HEK293 (cell line): ENCODE data around the gene C11orf54.
A peak's percentile ranks its signal among the peaks of the same experiment; 100 is the strongest.

Source experiments
- CTCF ChIA-PET: fragments of 350-600 bp; formaldehyde crosslinking; extraction: SDS; loops from one replicate; lab custom pipeline; 2021; ENCODE audit warnings: antibody characterized with exemption; lab: Yijun Ruan, JAX
- POLR2A ChIA-PET: fragments of 300-600 bp; formaldehyde crosslinking; extraction: SDS; loops from one replicate; lab custom pipeline; 2020; ENCODE audit warnings: antibody characterized with exemption, inconsistent platforms; lab: Yijun Ruan, JAX
- H3K27ac ChIP-seq: fragments of 200-500 bp; sonication (Bioruptor generic); 2 replicates; pipeline ENCODE4 v1.5.1; 2014; ENCODE audit warnings: low read depth, low read length, control low read depth, inconsistent platforms; ENCODE audit errors: extremely low read depth
- H3K36me3 ChIP-seq, 2 experiments: fragments of 200-500 bp in 1 of 2; sonication (Bioruptor generic) in 1 of 2; 1 replicate in 1 of 2; 2 replicates in 1 of 2; pipeline ENCODE4 v1.5.1; 2014 to 2017; ENCODE audit warnings: inconsistent platforms in 2 of 2, low read length in 2 of 2; ENCODE audit not compliant: control insufficient read depth in 2 of 2, insufficient read depth in 1 of 2
- H3K4me1 ChIP-seq: fragments of 200-500 bp; sonication (Bioruptor generic); 2 replicates; pipeline ENCODE4 v1.5.1; 2014; ENCODE audit warnings: mild to moderate bottlenecking, low read length, inconsistent platforms; ENCODE audit not compliant: control insufficient read depth, insufficient read depth
- H3K4me3 ChIP-seq: 2 replicates; pipeline ENCODE4 v1.5.1; 2011; ENCODE audit warnings: low read depth, mild to moderate bottlenecking, control low read depth, low read length, moderate library complexity
- H3K9me3 ChIP-seq: fragments of 200-500 bp; sonication (Bioruptor generic); 2 replicates; pipeline ENCODE4 v1.5.1; 2014; ENCODE audit warnings: low read depth, low read length, inconsistent platforms; ENCODE audit not compliant: control insufficient read depth, insufficient read depth
- GLIS2 ChIP-seq: fragments of 450-650 bp; formaldehyde crosslinking; IDR thresholded peaks from 2 replicates; pipeline ENCODE4 v1.5.1; 2016; ENCODE audit warnings: missing biosample characterization, missing genetic modification characterization
- MZF1 ChIP-seq: fragments of 450-650 bp; formaldehyde crosslinking; IDR thresholded peaks from 2 replicates; pipeline ENCODE4 v1.5.1; 2017; ENCODE audit warnings: missing biosample characterization, missing genetic modification characterization, borderline replicate concordance
- TCF7L2 ChIP-seq: IDR thresholded peaks from 2 replicates; pipeline ENCODE4 v1.6.1; 2011; ENCODE audit warnings: low read depth, mild to moderate bottlenecking, inconsistent platforms, low read length, moderate library complexity, borderline replicate concordance
- ZBTB1 ChIP-seq: fragments of 450-650 bp; formaldehyde crosslinking; IDR thresholded peaks from 2 replicates; pipeline ENCODE4 v1.5.1; 2016; ENCODE audit warnings: missing biosample characterization, missing genetic modification characterization
- ZNF133 ChIP-seq: fragments of 450-650 bp; formaldehyde crosslinking; IDR thresholded peaks from 2 replicates; pipeline ENCODE4 v1.5.1; 2016; ENCODE audit warnings: missing biosample characterization, missing genetic modification characterization
- ZNF280D ChIP-seq: fragments of 450-650 bp; formaldehyde crosslinking; IDR thresholded peaks from 2 replicates; pipeline ENCODE4 v1.5.1; 2016; ENCODE audit warnings: missing biosample characterization, missing genetic modification characterization
- ZNF341 ChIP-seq: fragments of 450-650 bp; formaldehyde crosslinking; IDR thresholded peaks from 2 replicates; pipeline ENCODE4; 2016; ENCODE audit warnings: low read depth, missing biosample characterization, missing genetic modification characterization
- ZNF362 ChIP-seq: fragments of 450-650 bp; formaldehyde crosslinking; IDR thresholded peaks from 2 replicates; pipeline ENCODE4 v1.5.1; 2016; ENCODE audit warnings: missing biosample characterization, missing genetic modification characterization
- ZNF366 ChIP-seq: fragments of 450-650 bp; formaldehyde crosslinking; conservative IDR thresholded peaks from 2 replicates; pipeline ENCODE4 v1.5.1; 2016; ENCODE audit warnings: missing biosample characterization, missing genetic modification characterization
- ZNF423 ChIP-seq: fragments of 450-650 bp; formaldehyde crosslinking; IDR thresholded peaks from 2 replicates; pipeline ENCODE4 v1.5.1; 2016; ENCODE audit warnings: missing biosample characterization, missing genetic modification characterization
- ZNF426 ChIP-seq: fragments of 450-650 bp; formaldehyde crosslinking; IDR thresholded peaks from 2 replicates; pipeline ENCODE4 v1.5.1; 2017; ENCODE audit warnings: missing biosample characterization, missing genetic modification characterization, mild to moderate bottlenecking, inconsistent platforms, moderate library complexity
- ZNF561 ChIP-seq: fragments of 450-650 bp; IDR thresholded peaks from 2 replicates; pipeline ENCODE4 v1.5.1; 2018; ENCODE audit warnings: missing biosample characterization, missing genetic modification characterization, borderline replicate concordance
- ZNF600 ChIP-seq: fragments of 450-650 bp; formaldehyde crosslinking; IDR thresholded peaks from 2 replicates; pipeline ENCODE4 v1.5.1; 2016; ENCODE audit warnings: missing biosample characterization, missing genetic modification characterization
- ZNF623 ChIP-seq: fragments of 450-650 bp; formaldehyde crosslinking; IDR thresholded peaks from 2 replicates; pipeline ENCODE4 v1.5.1; 2016; ENCODE audit warnings: missing biosample characterization, missing genetic modification characterization
- ZNF626 ChIP-seq: fragments of 450-650 bp; sonication (Bioruptor Pico); formaldehyde crosslinking; IDR thresholded peaks from 2 replicates; pipeline ENCODE4 v1.5.1; 2018; ENCODE audit warnings: missing biosample characterization, missing genetic modification characterization, inconsistent platforms

The C11orf54 gene

GRCh38 chr11:93735627-93736026 lies 5.8 kb upstream of the C11orf54 start:
- Histone ChIP-seq H3K4me3 (no peak overlapping the region), H3K9me3 (no peaks in the 10 kb centered on the region), H3K4me1 (no peaks in the 10 kb centered on the region), H3K36me3 (peaks cover 21 to 96% of the 10 kb centered on the region in 2 experiments), H3K27ac (no peak overlapping the region)
- CTCF ChIA-PET = interaction anchor here (0.8 kb wide), 1 partner anchor 14 kb away, joined by 3 read pairs; no protein-coding TSS in a partner anchor
- TF ChIP-seq ZBTB1 = no peak
- TF ChIP-seq MZF1 (tag by site-specific recombination) = peak; percentile 64; the same call in 1 of the 2 replicates
- POLR2A ChIA-PET = interaction anchor here (2.2 kb wide), 1 partner anchor 48 kb away, joined by 9 read pairs; the partner anchor contains the start of gene MED17

GRCh38 chr11:93736129-93736528 lies 5.3 kb upstream of the C11orf54 start:
- ChIA-PET POLR2A (interaction anchor here (2.2 kb wide), 1 partner anchor 48 kb away, joined by 9 read pairs; the partner anchor contains the start of gene MED17), CTCF (interaction anchor here (0.8 kb wide), 1 partner anchor 14 kb away, joined by 3 read pairs; no protein-coding TSS in a partner anchor)
- no peak overlapping the region for H3K27ac ChIP-seq
- H3K4me1 ChIP-seq = no peaks in the 10 kb centered on the region
- no peaks in the 10 kb centered on the region for H3K9me3 ChIP-seq
- TF ChIP-seq ZNF133 (tag by site-specific recombination) = no peak
- no peak for TF ChIP-seq ZNF341 (tag by site-specific recombination)
- no peak for TF ChIP-seq ZNF423 (tag by site-specific recombination)
- TF ChIP-seq ZNF280D (tag by site-specific recombination) = no peak
- no peak for TF ChIP-seq GLIS2
- no peak for TF ChIP-seq ZNF426 (tag by site-specific recombination)
- TF ChIP-seq ZNF626 = no peak
- no peak for TF ChIP-seq ZNF600
- no peak for TF ChIP-seq ZNF561 (tag by site-specific recombination)
- no peak for TF ChIP-seq ZNF623 (tag by site-specific recombination)
- H3K36me3 ChIP-seq = peaks cover 21 to 91% of the 10 kb centered on the region in 2 experiments
- H3K4me3 ChIP-seq = no peak overlapping the region

- ChIA-PET CTCF (interaction anchor here (0.7 to 1.1 kb wide), 2 partner anchors 25 to 48 kb away, joined by 3 read pairs; no protein-coding TSS in a partner anchor), POLR2A (interaction anchor here (4.2 to 5.6 kb wide), 2 partner anchors 7 to 45 kb away, joined by 48 to 149 read pairs; partner anchors contain the start of gene MED17)
- TF ChIP-seq ZNF366 (tag by site-specific recombination) (peak; percentile 42), ZNF362 (tag by site-specific recombination) (0 out of 2 replicates have a peak, but pooled peaks have one; percentile 40), TCF7L2 (no peak; the same call in 1 of the 2 replicates)
- peaks cover 18 to 72% of the 10 kb centered on the region in 2 experiments for H3K36me3 ChIP-seq
- no peaks in the 10 kb centered on the region for H3K4me1 ChIP-seq
- H3K27ac ChIP-seq = no peak overlapping the region
- H3K4me3 ChIP-seq = no peak overlapping the region; the same call in 1 of the 2 replicates
- H3K9me3 ChIP-seq = no peaks in the 10 kb centered on the region
These were observed 3.4 kb upstream of the C11orf54 start for GRCh38 chr11:93737904-93738612.
